Measurements from ENCODE around the gene CAPN5.

Gene CAPN5

DNA sequence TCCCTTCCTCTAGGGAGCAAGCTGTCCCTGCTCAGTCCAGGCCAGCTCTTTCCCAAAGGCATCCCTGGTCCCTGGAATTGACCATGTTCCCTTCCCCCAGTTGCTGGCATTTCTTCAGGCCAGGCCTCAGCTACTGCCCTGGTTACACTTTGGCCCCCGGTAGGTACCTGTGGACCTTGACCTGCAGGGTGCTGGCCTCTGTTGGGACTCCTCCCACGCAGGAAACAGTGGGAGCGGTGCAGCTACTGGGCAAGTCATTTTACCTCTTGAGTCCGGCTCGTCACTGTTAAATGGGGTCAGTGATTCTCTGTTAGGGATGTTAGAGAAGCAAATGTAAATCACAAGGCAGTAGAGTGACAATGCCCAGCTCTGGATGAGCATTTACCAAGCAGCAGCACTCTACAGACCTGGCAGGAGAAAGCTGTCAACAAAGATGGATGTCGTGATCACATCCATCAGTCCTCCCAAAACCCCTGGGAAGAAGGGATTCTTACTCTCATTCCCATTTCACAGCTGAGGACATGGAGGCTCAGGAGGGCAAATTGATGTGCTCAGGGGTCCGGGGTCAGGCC lies 78.2 kb downstream of the CAPN5 start:
- DNase-seq (ENCODE audit: low read depth in 1 of 2, low spot score in 1 of 2): no peak
- Histone ChIP-seq H3K4me3 (replicated peaks; ENCODE audit: insufficient read depth, low read length) (no peak overlapping the region), H3K27ac (replicated peaks) (no peak overlapping the region), H3K27me3 (ENCODE audit: insufficient read depth, poor library complexity, severe bottlenecking) (no peaks in the 10 kb centered on the region)
- TF ChIP-seq POLR2AphosphoS5 (IDR thresholded peaks at IDR 0.05; ENCODE audit: low read depth) (no peak), GABPA (IDR thresholded peaks at IDR 0.05; ENCODE audit: low read depth) (no peak), SPI1 (IDR thresholded peaks at IDR 0.05; ENCODE audit: borderline replicate concordance, low read depth) (no peak)
- TF ChIP-seq, protein P1, sequence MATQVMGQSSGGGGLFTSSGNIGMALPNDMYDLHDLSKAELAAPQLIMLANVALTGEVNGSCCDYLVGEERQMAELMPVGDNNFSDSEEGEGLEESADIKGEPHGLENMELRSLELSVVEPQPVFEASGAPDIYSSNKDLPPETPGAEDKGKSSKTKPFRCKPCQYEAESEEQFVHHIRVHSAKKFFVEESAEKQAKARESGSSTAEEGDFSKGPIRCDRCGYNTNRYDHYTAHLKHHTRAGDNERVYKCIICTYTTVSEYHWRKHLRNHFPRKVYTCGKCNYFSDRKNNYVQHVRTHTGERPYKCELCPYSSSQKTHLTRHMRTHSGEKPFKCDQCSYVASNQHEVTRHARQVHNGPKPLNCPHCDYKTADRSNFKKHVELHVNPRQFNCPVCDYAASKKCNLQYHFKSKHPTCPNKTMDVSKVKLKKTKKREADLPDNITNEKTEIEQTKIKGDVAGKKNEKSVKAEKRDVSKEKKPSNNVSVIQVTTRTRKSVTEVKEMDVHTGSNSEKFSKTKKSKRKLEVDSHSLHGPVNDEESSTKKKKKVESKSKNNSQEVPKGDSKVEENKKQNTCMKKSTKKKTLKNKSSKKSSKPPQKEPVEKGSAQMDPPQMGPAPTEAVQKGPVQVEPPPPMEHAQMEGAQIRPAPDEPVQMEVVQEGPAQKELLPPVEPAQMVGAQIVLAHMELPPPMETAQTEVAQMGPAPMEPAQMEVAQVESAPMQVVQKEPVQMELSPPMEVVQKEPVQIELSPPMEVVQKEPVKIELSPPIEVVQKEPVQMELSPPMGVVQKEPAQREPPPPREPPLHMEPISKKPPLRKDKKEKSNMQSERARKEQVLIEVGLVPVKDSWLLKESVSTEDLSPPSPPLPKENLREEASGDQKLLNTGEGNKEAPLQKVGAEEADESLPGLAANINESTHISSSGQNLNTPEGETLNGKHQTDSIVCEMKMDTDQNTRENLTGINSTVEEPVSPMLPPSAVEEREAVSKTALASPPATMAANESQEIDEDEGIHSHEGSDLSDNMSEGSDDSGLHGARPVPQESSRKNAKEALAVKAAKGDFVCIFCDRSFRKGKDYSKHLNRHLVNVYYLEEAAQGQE (IDR thresholded peaks at IDR 0.05; ENCODE audit: insufficient replicate concordance, low read depth): no peak
- TF ChIP-seq, protein P2, sequence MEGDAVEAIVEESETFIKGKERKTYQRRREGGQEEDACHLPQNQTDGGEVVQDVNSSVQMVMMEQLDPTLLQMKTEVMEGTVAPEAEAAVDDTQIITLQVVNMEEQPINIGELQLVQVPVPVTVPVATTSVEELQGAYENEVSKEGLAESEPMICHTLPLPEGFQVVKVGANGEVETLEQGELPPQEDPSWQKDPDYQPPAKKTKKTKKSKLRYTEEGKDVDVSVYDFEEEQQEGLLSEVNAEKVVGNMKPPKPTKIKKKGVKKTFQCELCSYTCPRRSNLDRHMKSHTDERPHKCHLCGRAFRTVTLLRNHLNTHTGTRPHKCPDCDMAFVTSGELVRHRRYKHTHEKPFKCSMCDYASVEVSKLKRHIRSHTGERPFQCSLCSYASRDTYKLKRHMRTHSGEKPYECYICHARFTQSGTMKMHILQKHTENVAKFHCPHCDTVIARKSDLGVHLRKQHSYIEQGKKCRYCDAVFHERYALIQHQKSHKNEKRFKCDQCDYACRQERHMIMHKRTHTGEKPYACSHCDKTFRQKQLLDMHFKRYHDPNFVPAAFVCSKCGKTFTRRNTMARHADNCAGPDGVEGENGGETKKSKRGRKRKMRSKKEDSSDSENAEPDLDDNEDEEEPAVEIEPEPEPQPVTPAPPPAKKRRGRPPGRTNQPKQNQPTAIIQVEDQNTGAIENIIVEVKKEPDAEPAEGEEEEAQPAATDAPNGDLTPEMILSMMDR (IDR thresholded peaks at IDR 0.05; ENCODE audit: insufficient read depth, low read length): no peak

DNA sequence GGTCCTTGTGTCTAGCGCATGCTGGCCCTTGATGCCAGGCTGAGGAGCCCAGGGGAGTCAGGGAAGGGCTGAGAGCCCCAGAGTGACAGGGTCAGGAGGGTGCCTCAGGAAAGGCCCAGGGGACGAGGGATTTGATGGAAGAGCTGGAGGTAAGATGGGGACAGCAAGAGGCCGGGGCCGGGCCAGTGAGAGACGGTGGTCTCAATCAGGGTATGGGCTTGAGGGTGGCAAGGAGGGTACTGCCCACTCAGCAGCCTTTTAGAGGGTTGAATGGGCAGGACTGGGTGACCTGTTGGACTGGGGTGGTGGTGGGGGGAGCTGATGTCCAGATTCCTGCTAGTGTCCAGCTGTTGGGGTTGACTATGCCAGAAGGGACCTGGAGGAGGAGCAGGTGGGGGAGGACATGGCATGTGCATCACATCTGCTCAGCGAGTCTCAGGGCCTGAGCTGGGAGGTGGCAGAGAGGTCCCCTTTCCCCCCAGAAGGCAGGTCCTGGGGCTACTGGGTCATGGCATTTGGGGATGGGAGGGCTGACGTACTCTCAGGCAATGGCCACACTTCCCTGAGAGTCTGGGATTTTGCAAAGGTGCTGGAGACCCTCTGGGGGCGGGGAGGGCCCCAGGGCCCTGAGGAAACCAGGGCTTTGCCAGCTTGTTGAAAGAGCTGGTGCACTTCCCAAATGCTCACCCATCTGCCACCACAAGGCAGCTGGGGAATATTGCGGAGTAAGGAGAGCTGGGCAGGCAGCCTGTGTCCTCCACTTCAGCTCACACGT lies 79.7 kb downstream of the CAPN5 start:
- DNase-seq (ENCODE audit: low read depth in 1 of 2, low spot score in 1 of 2): no peak
- Histone ChIP-seq H3K27me3 (ENCODE audit: insufficient read depth, poor library complexity, severe bottlenecking) (no peaks in the 10 kb centered on the region), H3K27ac (replicated peaks) (no peak overlapping the region), H3K4me3 (replicated peaks; ENCODE audit: insufficient read depth, low read length) (no peak overlapping the region)
- no peak for TF ChIP-seq GABPA (IDR thresholded peaks at IDR 0.05; ENCODE audit: low read depth)
- TF ChIP-seq, protein P2 (IDR thresholded peaks at IDR 0.05; ENCODE audit: insufficient read depth, low read length): no peak
- TF ChIP-seq POLR2AphosphoS5 (IDR thresholded peaks at IDR 0.05; ENCODE audit: low read depth): no peak
- TF ChIP-seq SPI1 (IDR thresholded peaks at IDR 0.05; ENCODE audit: borderline replicate concordance, low read depth): no peak
- TF ChIP-seq, protein P1 (IDR thresholded peaks at IDR 0.05; ENCODE audit: insufficient replicate concordance, low read depth): no peak

DNA sequence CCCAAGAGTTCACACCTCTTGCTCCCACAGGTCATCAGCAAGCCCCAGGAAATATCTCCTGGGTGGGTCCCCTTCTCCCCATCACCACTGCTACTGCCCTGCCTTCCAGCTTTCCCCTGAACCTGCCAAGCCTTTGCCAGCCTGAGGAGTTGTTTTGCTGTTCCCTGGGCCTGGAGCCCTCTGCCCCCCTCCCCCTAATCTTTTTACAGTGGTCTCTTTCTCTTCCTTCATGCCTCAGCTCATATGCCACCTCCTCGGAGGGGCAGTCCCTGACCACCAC lies 80.2 kb downstream of the CAPN5 start:
- no peak for DNase-seq (ENCODE audit: low read depth in 1 of 2, low spot score in 1 of 2)
- no peaks in the 10 kb centered on the region for H3K27me3 ChIP-seq (ENCODE audit: insufficient read depth, poor library complexity, severe bottlenecking)
- no peak overlapping the region for H3K27ac ChIP-seq (replicated peaks)
- no peak overlapping the region for H3K4me3 ChIP-seq (replicated peaks; ENCODE audit: insufficient read depth, low read length)
- TF ChIP-seq SPI1 (IDR thresholded peaks at IDR 0.05; ENCODE audit: borderline replicate concordance, low read depth): no peak

DNA sequence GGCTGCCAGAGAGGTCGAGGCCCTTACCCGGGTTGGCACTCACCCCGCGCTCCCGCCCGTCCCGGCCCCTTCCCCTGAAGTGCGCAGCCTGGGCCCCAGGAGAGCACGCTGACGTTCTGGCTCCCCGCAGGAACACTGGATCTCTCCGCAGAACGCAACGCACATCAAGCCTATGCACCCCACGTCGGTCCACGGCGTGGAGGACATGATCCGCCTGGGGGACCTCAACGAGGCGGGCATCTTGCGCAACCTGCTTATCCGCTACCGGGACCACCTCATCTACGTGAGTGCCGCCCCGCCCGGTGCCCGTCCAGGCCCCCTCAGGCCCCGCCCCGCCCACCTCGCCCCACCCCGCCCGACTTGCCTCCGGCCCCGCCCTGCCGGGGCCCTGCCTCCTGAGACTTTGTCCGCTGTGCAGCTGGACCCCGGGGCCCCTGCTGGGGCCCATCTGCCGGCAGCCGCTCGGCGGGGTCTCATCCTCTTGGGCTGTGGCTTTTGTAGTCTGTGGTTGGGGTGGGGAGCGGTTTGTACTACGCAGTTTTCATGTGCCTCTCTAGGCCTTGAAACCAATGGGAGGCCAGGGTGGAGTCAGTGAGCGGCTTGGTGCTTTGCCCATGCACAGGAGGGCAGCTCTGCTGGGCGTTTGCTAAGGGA lies 81.0 kb downstream of the CAPN5 start:
- TF ChIP-seq, protein P2 (IDR thresholded peaks at IDR 0.05; ENCODE audit: insufficient read depth, low read length): no peak
- no peak for TF ChIP-seq SPI1 (IDR thresholded peaks at IDR 0.05; ENCODE audit: borderline replicate concordance, low read depth)
- TF ChIP-seq, protein P1 (IDR thresholded peaks at IDR 0.05; ENCODE audit: insufficient replicate concordance, low read depth): no peak
- TF ChIP-seq GABPA (IDR thresholded peaks at IDR 0.05; ENCODE audit: low read depth): no peak
- no peak for TF ChIP-seq POLR2AphosphoS5 (IDR thresholded peaks at IDR 0.05; ENCODE audit: low read depth)
- Histone ChIP-seq H3K27me3 (ENCODE audit: insufficient read depth, poor library complexity, severe bottlenecking) (no peaks in the 10 kb centered on the region), H3K27ac (replicated peaks) (no peak overlapping the region), H3K4me3 (replicated peaks; ENCODE audit: insufficient read depth, low read length) (no peak overlapping the region)
- no peak for DNase-seq (ENCODE audit: low read depth in 1 of 2, low spot score in 1 of 2)

All from HL-60 (cell line).